ENCODE data around the gene SPRED3.

Gene SPRED3

DNA sequence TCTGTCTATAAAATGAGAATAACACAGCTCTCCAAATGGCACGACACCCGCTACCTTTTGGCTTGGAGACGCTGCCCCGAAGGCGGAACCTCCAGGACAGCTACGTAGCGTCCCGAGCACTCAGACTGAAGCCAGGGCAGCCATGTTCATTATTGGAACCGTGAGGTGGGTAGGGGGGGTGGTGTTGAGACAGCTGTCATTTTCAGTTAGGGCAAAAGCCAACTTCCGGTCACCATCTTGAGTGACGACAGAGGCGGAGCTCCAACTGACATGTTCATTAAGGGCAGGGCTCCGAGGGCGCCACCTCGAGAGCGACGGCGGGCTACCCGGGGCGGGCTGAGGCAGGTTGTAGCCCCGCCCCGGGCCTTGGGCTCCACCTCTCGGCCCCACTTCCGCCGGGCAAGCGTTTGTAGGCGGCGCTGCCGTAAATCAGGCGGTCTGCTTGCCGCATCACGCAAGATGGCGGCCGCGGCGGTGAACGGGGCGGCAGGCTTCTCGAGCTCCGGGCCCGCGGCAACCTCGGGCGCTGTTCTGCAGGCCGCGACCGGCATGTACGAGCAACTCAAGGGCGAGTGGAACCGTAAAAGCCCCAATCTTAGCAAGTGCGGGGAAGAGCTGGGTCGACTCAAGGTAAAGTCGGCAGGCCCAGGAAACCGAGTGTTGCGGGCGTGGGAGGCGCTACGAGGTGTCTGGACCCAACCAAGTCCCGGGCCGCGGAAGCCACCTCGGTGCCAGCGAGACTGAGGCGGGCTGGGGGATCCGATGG lies 14.0 kb upstream of the SPRED3 start, which contains the start of gene PSMD8:
Gene PSMD8, plus strand, starts transcription at position 240 of the 766 bp plus-strand sequence. Its CDS starts 31 bp downstream, at position 271.
- DNase-seq: peak; percentile 98 to 100

GRCh38 chr19:38375098-38375493 lies 13.4 kb upstream of the SPRED3 start:
- DNase-seq: no peak

DNA sequence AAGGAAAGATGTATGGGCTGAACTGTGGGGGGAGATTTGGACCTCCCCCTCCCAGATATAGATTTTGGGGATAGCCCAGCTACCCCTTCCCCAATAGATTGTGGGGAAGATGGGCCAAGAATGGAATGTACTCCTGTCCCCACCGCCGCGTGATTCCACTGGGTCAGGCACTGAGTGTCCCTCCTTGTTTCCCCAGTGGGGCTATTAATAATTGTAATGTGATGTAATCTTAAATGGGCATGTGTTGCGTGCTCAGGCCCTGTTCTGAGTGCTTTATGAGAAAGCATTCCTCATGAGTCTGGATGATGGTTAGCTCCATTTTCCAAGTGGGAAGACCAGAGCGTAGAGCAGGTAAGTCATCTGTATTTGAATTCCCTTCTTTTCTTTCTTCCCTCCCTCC lies 12.7 kb upstream of the SPRED3 start:
- no peak for DNase-seq

DNA sequence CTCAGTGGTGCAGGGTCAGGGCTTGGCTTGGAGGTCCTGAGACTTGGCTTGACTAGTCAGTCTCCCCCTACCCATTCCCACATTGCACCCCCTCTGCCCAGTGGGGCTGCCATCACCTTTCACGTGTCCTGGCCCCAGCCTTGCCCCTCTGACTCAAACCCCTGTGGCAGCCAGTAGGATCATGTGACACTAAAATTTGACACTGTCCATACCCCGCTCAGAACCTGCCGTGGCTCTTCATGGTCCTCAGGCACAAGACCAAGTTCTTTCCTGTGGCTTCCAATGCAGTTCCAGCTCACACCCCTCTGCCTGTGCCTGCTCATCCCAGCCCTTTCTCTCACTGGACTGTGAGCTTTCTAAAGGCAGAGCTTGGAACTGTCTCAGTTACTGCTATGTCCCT lies 11.9 kb upstream of the SPRED3 start:
- no peak for DNase-seq

DNA sequence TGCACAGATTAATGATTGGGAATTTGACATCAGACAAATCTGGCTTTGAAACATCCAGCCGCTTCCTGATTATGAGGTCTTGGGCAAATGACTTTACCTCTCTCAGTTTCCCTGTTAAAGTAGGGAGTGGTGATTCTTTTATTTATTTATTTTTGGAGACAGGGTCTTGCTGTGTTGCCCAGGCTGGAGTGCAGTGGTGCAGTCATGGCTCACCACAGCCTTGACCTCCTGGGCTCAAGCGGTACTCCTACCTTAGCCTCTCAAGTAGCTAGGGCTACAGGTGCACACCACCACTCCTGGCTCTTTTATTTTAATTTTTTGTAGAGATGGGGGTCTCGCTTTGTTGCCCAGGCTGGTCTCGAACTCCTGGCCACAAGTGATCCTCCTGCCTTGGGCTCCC lies 11.4 kb upstream of the SPRED3 start:
- no peak for DNase-seq

DNA sequence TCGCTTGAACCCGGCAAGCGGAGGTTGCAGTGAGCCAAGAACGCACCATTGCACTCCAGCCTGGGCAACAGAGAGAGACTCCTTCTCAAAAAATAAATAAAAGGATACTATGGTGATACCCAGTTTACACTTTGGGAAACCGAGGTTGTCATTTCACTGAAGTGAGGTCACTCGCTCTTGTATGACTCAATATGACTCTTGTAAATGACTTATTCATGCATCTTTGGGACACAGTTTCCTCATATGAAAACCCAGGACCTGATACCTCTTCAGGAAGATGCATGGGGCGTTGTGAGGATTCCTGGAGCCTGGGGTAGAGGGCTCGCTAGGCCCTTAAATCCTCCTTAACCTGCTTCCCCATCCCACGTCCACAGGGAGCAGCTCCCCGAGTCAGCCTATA lies 9.6 kb upstream of the SPRED3 start:
- no peak for DNase-seq

DNA sequence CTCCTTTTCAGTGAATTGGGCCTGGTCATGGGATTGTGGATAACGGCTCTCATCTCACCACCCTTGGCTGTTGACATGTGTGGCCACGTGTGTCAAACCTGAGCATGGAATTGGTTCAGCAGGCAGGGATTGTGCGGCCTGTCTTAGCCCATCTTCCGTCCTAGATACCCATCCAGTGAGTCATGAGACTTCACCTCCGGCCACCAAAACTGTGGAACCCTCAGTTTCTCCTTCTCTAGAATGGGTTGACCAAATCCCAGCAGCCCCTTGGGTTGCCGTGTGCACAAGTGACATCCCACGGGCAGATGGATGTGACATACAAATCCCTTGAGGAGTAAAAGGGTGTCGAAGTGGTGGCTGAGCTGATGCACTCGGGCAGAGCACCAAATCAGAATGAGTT lies 7.4 kb upstream of the SPRED3 start:
- DNase-seq: no peak

DNA sequence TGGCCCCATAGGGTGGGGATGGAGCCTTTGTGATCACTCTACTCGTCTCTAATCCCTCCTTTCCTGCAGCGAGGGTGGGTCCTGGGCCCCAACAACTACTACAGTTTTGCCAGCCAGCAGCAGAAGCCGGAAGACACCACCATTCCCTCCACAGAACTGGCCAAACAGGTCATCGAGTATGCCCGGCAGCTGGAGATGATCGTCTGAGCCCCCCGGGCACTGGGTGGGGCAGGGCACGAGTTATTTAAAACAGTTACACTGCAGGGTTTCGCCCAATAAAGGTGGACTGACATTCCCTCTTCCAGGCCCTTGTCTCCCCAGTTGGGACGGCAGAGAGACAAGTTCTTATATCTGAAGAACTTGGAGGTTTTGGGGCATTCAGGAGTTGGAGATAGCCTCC lies 5.3 kb upstream of the SPRED3 start:
- no peak for DNase-seq

- no peak for DNase-seq
These were observed 4.8 kb upstream of the SPRED3 start for GRCh38 chr19:38383743-38384142.

DNA sequence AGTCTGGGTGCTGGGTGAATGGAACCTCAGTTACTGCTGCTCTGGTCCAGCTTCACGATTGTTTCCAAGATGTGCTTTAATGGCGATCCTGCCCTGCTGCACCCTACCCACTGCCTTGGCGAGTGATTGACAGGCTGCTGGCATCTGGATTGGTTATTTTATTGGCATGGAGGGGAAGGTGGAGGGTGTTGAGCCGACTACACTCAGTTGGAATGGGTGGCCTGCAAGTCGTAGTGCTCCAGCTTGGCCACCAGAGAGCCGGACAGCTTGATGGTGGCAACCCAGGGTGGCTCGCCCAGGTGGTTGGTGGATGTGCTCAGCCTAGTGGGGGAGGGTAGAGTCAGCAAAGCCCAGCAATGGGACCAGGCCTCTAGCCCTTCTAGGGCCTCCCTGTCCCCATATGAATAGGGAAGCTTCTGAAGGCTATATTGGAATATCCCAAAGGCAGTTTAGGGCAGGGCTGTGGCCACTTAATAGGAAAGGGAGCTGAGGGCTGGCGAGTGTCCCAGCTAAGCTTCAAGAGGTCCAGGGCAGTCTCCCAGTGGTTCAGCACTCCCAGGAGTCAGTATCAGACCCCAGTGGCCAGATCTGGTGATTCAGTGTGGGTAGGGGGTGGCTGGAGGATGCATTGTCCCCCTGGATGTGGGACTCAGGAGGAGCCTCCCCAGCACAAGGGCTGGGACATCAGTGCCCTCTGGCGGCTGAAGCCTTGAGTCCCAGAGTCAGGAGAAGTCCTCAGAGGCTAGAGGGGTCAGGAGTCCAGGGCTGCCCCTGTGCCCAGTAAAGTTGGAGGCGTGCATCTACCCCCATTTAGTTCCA lies 4.1 kb upstream of the SPRED3 start:
- DNase-seq: no peak

DNA sequence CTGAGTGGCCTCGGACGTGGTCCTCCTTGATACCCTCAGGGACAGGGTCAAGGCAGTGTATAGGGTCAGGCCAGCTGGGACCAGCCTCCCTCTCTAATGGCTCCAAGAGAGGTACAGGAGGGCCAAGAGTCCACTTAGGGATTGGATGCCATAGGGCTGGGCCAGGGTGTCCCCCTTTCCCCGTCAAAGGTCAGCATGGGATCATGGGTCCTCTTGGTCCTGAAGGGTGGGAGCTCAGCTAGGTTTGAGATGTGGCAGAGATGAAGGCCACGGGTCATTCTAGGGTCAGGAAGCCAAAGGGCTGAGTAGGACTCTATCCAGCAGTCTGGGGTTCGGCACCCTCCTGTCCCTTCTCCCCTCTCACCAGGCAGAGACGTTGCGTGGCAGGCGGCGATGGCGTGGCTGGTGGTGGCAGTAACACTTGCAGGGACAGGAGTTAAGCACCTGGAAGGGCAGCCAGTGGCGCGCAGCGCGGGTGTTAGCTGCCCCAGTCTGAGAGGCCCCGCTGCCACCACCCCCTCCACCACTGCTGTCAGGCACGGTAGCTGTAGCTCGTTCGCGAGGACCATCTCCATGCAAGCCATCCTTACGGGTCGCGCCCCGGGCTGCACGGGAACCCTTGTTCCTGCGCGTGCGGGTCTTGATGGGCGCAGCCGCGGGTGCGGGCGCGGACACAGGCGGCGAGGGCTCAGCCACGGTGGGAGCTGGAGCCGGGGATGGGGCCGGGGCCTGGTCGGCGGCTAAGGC lies 3.3 kb upstream of the SPRED3 start:
- no peak for DNase-seq

DNA sequence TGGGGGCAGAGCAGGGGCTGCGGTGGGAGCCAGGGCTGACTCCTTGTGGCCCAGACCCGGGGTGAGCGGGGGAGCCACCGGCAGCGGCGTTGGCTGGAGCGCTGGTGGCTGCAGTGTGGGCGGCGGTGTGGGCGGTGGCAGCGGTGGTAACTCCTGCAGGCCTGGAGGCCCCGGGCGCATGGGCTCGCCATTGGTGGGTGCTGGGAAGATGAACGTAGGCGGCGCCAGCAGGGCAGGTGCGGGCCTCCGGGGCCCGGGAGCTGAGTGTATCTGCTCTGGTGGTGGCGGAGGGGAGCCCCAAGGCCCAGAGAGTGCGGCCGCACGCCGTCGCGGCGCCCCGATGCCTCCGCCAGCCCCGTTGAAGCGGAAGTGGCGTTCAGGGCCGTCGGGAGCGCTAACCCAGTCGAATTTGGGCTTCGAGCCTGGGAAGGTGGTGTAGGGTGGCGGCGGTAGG lies 2.7 kb upstream of the SPRED3 start:
- DNase-seq: no peak

- no peak for DNase-seq
These were observed 2.1 kb upstream of the SPRED3 start for GRCh38 chr19:38386300-38386970.

DNA sequence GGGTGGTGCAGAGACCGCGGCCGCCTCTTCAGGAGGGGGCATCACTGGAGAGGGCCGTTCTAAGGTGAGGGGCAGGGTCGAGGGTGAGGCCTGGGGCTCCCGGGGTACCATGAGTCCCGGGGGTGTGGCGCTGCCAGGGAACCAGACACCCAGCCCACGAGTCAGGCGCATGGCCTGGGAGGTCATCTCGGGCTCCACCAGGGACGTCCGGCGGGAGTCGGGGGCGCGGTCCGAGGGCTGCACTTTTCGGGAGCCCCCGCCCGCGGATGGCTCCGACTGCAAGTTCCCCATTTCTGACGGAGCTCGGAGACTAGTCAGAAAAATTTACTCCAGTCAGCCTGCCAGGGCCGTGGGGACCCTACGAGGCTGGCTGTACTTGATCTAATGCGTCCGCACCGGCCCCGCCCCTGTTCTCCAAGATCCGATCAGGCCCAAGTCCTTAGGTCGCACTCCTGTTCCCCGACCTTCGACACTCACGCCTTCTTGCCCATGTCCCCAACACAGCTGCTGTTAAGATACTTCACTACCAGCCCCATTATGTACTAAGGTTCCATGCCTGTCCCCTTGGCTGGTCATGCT lies 1.4 kb upstream of the SPRED3 start:
- DNase-seq: no peak

DNA sequence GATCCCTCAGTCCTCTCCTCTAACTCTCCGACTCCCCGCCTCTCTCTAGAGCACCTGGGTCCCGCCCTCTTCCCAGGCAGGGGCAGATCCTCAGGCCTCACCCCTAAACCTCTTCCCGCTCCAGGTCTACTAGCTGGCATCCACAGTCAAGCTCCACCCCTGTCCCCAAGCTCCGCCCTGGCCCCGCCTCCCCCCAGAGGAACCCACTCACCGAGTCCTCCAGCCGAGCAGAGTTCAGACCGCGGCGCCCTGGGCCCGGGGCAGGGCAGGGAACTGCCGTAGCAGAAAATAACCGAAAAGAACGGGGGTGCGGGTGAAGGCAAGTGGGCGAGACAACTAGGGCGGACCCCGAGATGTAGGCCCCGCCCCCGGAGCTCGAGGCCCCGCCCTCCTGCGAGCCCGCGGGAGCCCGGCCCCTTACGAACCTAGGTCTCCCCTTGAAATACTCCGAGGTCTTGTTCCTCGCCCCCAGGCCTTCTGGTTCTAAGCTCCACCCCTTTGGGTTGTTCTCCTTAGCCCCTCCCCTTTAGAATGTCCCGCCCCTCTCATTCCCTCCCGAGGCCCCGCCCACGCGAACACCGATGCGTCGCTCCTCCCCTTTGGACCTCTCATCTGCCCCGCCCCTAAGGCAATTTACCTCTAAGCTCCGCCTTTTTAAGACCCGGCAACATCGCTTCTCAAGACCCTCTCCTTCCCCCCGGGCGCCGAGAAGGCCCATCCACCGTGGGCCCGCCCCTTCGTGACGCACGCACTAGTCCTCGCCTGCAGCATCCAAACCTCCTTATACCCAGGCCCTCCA lies 748 bp upstream of the SPRED3 start, which contains the start of gene GGN:
Gene GGN, minus strand, starts transcription at position 485 of the 799 bp plus-strand sequence. CDS start 773 bp downstream, outside the sequence.
- DNase-seq: peak; percentile 91 to 95

- no peak for DNase-seq
These were observed 816 bp downstream of the SPRED3 start for GRCh38 chr19:38389101-38389925.

- DNase-seq: no peak
These were observed 1.7 kb downstream of the SPRED3 start for GRCh38 chr19:38389957-38390924.

- no peak for DNase-seq
These were observed 3.5 kb downstream of the SPRED3 start for GRCh38 chr19:38391911-38392464.
